Cardiac muscle cell (in vitro differentiated cells and primary cell): ENCODE data around the gene KAZN. TPM values are rescaled to one million over a fixed set of nuclear protein-coding genes. Genes with fewer than 3 reads are reported as not detected.

Source experiments
- DNase-seq, 2 donors: peaks; one replicate each; pipeline versions ENCODE4 v3.0.0 to v3.0.0-alpha.2; 2010 to 2017; ENCODE audit warnings: low read depth in 1 of 2, low spot score in 1 of 2
- H3K27ac ChIP-seq: fragments of 200-600 bp; sonication (generic); 2 replicates; pipeline ENCODE4 v1.5.1; 2016
- H3K27me3 ChIP-seq: fragments of 200-600 bp; sonication (generic); 2 replicates; pipeline ENCODE4 v1.6.0; 2016; ENCODE audit warnings: control low read depth
- H3K36me3 ChIP-seq: fragments of 200-600 bp; sonication (generic); 2 replicates; pipeline ENCODE4 v1.5.1; 2016; ENCODE audit warnings: control low read depth
- H3K4me1 ChIP-seq: fragments of 200-600 bp; sonication (generic); 2 replicates; pipeline ENCODE4 v1.8.1; 2017; ENCODE audit warnings: low read depth, mild to moderate bottlenecking, mixed run types
- H3K4me3 ChIP-seq: fragments of 200-600 bp; sonication (generic); 2 replicates; pipeline ENCODE4 v1.5.1; 2016; ENCODE audit warnings: mild to moderate bottlenecking
- H3K9me3 ChIP-seq: fragments of 200-600 bp; sonication (generic); 2 replicates; pipeline ENCODE4 v1.5.1; 2017; ENCODE audit warnings: low read depth, mild to moderate bottlenecking, control low read depth
- polyA plus RNA-seq: library from polyadenylated mRNA; unstranded; fragments of >200 nt; fragmentation: Nextera tagmentation; extraction: Ambion mirVana; gene quantifications from 2 replicates; pipeline ENCODE4 v1.2.1, GENCODE V29; 2016
- total RNA-seq: library from RNA; depleted of rRNA; stranded (reverse); fragments of >200 nt; gene quantifications from 2 replicates; pipeline ENCODE4 v1.2.3, GENCODE V29; 2016
- TF ChIP-seq, protein P1 (sequence below): IDR thresholded peaks from 2 replicates; pipeline ENCODE4 v1.5.1; 2012; ENCODE audit warnings: low read depth, mild to moderate bottlenecking, low read length

KAZN gene
- total and polyA plus RNA-seq, 2 experiments from 2014 or later = 17.5 to 26.9 TPM

GRCh38 chr1:15075175-15075574 lies 476.7 kb downstream of the KAZN start:
- DNase-seq = no peak

DNA sequence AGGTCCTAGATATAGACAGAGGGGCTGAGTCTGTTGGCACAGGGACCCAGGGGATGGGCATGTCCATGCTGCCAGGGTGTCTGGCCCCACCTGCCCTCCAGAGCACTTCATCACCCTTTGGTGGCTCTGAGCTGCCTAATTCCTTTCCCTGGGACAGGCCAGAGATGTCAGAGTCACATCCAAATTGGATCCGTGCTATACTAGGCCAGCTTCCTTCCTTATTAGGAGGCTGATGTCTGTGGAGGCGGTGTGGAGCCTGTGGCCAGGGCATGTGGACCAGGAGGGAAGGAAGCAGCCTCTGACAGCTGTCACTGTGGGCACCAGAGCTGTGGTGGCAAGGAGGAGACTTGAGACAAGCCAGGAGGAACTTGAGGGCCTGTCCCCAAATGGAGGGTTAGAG lies 477.3 kb downstream of the KAZN start:
- H3K27me3 ChIP-seq = no peaks in the 10 kb centered on the region
- H3K9me3 ChIP-seq = no peaks in the 10 kb centered on the region
- no peaks in the 10 kb centered on the region for H3K36me3 ChIP-seq
- DNase-seq = no peak
- peak overlapping the region; percentile 43 for H3K27ac ChIP-seq
- TF ChIP-seq, protein P1, sequence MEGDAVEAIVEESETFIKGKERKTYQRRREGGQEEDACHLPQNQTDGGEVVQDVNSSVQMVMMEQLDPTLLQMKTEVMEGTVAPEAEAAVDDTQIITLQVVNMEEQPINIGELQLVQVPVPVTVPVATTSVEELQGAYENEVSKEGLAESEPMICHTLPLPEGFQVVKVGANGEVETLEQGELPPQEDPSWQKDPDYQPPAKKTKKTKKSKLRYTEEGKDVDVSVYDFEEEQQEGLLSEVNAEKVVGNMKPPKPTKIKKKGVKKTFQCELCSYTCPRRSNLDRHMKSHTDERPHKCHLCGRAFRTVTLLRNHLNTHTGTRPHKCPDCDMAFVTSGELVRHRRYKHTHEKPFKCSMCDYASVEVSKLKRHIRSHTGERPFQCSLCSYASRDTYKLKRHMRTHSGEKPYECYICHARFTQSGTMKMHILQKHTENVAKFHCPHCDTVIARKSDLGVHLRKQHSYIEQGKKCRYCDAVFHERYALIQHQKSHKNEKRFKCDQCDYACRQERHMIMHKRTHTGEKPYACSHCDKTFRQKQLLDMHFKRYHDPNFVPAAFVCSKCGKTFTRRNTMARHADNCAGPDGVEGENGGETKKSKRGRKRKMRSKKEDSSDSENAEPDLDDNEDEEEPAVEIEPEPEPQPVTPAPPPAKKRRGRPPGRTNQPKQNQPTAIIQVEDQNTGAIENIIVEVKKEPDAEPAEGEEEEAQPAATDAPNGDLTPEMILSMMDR = no peak
- H3K4me3 ChIP-seq = no peak overlapping the region
- no peaks in the 10 kb centered on the region for H3K4me1 ChIP-seq

More at GRCh38 chr1:15075175-15075574, 476.7 kb downstream of the KAZN start:
- Histone ChIP-seq H3K9me3 (no peaks in the 10 kb centered on the region), H3K36me3 (no peaks in the 10 kb centered on the region), H3K4me3 (no peak overlapping the region), H3K27me3 (no peaks in the 10 kb centered on the region), H3K27ac (no peak overlapping the region), H3K4me1 (no peaks in the 10 kb centered on the region)
- TF ChIP-seq, protein P1 = no peak

GRCh38 chr1:15076807-15077206 lies 478.3 kb downstream of the KAZN start:
- no peaks in the 10 kb centered on the region for H3K9me3 ChIP-seq
- no peaks in the 10 kb centered on the region for H3K27me3 ChIP-seq
- H3K27ac ChIP-seq = no peak overlapping the region
- H3K4me1 ChIP-seq = no peaks in the 10 kb centered on the region
- no peak overlapping the region for H3K4me3 ChIP-seq
- TF ChIP-seq, protein P1 = no peak
- no peaks in the 10 kb centered on the region for H3K36me3 ChIP-seq
- no peak for DNase-seq

- H3K4me3 ChIP-seq = no peak overlapping the region
- no peaks in the 10 kb centered on the region for H3K36me3 ChIP-seq
- H3K9me3 ChIP-seq = no peaks in the 10 kb centered on the region
- DNase-seq = no peak
- TF ChIP-seq, protein P1 = no peak
- H3K27ac ChIP-seq = no peak overlapping the region
- no peaks in the 10 kb centered on the region for H3K27me3 ChIP-seq
- H3K4me1 ChIP-seq = no peaks in the 10 kb centered on the region
Measured at GRCh38 chr1:15077384-15077783, 478.9 kb downstream of the KAZN start.

DNA sequence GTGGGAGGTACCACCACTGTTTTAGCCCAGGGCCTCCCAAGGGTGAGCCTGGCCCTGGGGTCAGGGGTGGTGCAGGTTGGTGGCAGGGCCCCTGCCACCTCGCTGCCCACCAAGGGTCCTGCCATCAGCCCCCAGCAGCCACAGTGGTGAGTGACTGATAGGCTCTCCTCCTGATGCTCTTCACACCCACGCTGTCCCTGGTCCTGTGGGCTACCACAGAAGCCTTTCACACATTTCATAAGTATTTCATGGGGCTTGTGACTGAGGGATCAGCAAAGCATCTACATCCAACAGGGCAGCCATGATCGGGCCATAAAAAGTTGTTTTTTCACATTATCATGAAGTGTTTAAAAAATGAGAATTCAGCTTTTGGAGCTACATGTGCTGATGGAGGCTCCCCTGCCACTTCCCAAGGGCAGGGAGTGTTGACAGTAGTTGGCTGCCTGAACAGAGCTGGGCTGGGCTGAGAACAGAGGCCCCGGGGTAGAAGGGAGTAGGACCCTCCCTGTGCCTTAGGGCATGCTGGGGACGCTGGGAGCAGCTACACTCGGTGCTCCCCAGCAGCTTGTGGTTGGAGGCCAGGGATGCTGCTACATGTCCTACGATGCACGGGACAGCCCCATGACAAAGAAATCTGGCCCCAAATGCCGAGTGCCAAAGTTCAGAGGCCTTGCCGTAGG lies 482.0 kb downstream of the KAZN start:
- no peaks in the 10 kb centered on the region for H3K27me3 ChIP-seq
- no peak overlapping the region for H3K4me3 ChIP-seq
- H3K9me3 ChIP-seq = no peaks in the 10 kb centered on the region
- no peak overlapping the region for H3K27ac ChIP-seq
- H3K4me1 ChIP-seq = no peaks in the 10 kb centered on the region
- no peaks in the 10 kb centered on the region for H3K36me3 ChIP-seq
- TF ChIP-seq, protein P1 = no peak
- no peak for DNase-seq

DNA sequence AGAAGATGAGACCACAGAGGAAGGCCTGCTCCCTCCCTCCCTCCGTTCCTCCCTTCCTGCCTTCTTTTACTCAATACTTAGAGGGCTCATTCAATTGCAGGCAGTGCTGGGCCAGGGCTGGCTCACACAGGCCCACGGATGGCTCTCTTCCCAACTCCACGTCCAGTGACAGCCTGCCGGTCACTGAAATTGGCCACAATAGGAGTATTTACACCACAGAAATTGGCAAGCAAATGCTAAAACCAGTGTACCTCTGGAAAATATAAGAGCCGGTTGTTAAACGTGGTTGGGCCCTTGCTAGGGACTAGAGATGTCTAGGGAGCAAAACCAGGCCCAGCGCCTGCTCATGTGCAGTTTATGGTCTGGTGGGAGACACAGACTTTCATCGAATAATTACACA lies 482.6 kb downstream of the KAZN start:
- peak in 1 of 2 donors; percentile 10 for DNase-seq
- TF ChIP-seq, protein P1 = no peak
- H3K27me3 ChIP-seq = no peaks in the 10 kb centered on the region
- no peaks in the 10 kb centered on the region for H3K9me3 ChIP-seq
- no peaks in the 10 kb centered on the region for H3K4me1 ChIP-seq
- H3K27ac ChIP-seq = no peak overlapping the region
- H3K36me3 ChIP-seq = no peaks in the 10 kb centered on the region
- H3K4me3 ChIP-seq = no peak overlapping the region
